Lower leg skin (tissue), 4 donors: ENCODE data around the gene DAGLA. TPM values are rescaled to one million over a fixed set of nuclear protein-coding genes. Genes with fewer than 3 reads are reported as not detected.
A peak's percentile ranks its signal among the peaks of the same experiment; 100 is the strongest.

Source experiments
- DNase-seq, 2 donors: peaks; one replicate each; pipeline ENCODE4 v3.0.0-alpha.2; 2019; ENCODE audit warnings: low spot score in 2 of 2
- H3K4me3 ChIP-seq: fragments of 200-600 bp; sonication (generic); 2 replicates; pipeline ENCODE4 v1.5.1; 2017; ENCODE audit warnings: mild to moderate bottlenecking, low read depth; ENCODE audit not compliant: poor library complexity, severe bottlenecking
- POLR2A ChIP-seq, 2 donors: fragments of 450-650 bp; IDR thresholded peaks; one replicate each; pipeline ENCODE4 v1.6.1; 2016 to 2017; ENCODE audit warnings: antibody characterized with exemption in 2 of 2, mild to moderate bottlenecking in 1 of 2, moderate library complexity in 1 of 2
- WGBS, 2 donors: methylation state at CpG; one replicate each; pipeline ENCODE4 v1.1.5; 2018; 5-methylcytosine and 5-hydroxymethylcytosine counted together
- intact Hi-C: fragments of 100-400 bp; cut with DNase I; formaldehyde crosslinking; loops from one replicate; pipeline ENCODE4 v1.15.0; 2023; ENCODE audit warnings: low total_unique reads
- total RNA-seq, 4 donors: library from RNA; depleted of rRNA; stranded (reverse); fragments of >200 nt; gene quantifications; one replicate each; pipeline ENCODE4 v1.1.0, GENCODE V29; 2016
- TF ChIP-seq, protein P1 (sequence below), 3 donors: fragments of 450-650 bp; IDR thresholded peaks; one replicate each; pipeline ENCODE4 v1.5.1; 2016; ENCODE audit warnings: antibody characterized with exemption in 3 of 3, mild to moderate bottlenecking in 3 of 3, moderate library complexity in 2 of 3

The DAGLA gene
- total RNA-seq, 4 donors from 2014 or later = 0.23 to 1.8 (median 0.79) TPM

DNA sequence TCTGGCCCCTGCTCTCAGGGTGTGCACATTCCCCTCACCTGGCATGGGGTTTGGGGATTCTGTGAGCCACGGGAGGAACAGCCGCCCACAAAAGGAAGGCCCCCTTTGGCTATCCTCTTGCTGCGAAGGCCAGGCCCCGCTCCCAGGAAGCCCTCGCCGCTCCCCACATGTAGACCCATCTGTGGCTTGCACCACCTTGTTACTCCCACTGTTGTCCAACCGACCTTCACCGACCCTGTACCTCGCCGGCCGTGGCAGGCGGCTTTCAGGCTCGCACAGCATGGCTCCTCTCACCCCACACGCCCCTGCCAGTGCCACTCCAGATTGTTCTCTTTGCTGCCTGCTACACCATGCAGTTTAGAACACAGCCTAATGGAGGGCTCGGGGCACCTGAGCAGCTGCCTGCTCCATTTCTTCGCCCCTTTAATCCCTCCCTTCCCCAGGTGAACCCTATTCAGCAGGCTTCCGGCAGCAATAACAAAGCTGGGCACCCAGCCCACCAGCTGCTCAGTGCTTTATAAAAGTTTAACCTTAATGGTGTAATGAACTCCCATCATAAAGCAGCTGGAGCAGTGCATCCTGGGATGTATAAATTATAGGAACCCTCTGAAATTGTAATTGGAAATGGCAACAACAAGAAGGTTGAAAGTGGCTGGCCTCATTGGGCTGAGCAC is 10.7 kb downstream of the DAGLA start:
- 92 to 95% methylated on average over 17 of the region's 17 CpGs for WGBS, 2 donors

DNA sequence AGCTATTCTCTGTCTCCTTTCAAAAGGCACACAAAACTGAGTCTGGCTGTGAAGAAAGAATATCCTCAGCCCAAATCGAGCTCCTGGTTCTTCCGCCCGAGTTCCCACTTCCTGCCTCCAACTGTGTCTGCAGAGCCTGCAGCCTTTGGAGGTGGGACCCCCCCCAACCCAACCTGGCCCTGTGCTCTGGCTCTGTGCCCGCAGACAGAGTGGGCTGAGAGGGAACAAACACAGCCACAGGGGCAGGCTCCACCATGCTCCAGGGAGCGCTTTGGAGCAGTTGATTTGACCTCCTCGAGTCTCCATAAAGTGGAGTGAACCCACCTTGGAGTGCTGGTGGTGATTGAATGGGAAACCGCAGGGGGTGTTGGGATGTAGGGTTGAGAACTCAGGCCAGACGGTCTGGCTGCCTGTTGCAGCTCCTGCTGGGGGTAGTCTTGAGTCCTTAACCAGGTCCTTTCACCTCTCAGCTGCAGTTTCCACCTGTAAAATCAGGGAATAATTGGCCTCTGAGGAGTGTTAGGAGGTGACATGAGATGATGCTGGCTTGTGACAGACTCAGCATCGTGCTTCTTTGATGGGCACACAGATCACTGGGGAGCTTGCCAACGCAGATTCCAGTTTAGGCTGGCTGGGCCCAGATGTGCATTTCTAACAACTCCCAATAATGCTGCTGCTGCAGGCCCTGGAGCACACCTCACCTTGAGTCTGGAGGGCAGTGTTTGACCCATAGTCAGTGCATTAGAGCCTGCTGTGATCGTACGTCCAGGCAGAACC is 11.4 kb downstream of the DAGLA start:
- TF ChIP-seq POLR2A (IDR thresholded peaks at IDR 0.05) = no peak
- TF ChIP-seq, protein P1, sequence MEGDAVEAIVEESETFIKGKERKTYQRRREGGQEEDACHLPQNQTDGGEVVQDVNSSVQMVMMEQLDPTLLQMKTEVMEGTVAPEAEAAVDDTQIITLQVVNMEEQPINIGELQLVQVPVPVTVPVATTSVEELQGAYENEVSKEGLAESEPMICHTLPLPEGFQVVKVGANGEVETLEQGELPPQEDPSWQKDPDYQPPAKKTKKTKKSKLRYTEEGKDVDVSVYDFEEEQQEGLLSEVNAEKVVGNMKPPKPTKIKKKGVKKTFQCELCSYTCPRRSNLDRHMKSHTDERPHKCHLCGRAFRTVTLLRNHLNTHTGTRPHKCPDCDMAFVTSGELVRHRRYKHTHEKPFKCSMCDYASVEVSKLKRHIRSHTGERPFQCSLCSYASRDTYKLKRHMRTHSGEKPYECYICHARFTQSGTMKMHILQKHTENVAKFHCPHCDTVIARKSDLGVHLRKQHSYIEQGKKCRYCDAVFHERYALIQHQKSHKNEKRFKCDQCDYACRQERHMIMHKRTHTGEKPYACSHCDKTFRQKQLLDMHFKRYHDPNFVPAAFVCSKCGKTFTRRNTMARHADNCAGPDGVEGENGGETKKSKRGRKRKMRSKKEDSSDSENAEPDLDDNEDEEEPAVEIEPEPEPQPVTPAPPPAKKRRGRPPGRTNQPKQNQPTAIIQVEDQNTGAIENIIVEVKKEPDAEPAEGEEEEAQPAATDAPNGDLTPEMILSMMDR (IDR thresholded peaks at IDR 0.05) = no peak
- WGBS, 2 donors = 73 to 75% methylated on average over 12 of the region's 12 CpGs

More for the DNA sequence above, 10.7 kb downstream of the DAGLA start:
- no peak for DNase-seq
- no peak overlapping the region for H3K4me3 ChIP-seq
- TF ChIP-seq POLR2A (IDR thresholded peaks at IDR 0.05) = no peak
- TF ChIP-seq, protein P1 (IDR thresholded peaks at IDR 0.05) = no peak
- intact Hi-C loops = no loop called here

DNA sequence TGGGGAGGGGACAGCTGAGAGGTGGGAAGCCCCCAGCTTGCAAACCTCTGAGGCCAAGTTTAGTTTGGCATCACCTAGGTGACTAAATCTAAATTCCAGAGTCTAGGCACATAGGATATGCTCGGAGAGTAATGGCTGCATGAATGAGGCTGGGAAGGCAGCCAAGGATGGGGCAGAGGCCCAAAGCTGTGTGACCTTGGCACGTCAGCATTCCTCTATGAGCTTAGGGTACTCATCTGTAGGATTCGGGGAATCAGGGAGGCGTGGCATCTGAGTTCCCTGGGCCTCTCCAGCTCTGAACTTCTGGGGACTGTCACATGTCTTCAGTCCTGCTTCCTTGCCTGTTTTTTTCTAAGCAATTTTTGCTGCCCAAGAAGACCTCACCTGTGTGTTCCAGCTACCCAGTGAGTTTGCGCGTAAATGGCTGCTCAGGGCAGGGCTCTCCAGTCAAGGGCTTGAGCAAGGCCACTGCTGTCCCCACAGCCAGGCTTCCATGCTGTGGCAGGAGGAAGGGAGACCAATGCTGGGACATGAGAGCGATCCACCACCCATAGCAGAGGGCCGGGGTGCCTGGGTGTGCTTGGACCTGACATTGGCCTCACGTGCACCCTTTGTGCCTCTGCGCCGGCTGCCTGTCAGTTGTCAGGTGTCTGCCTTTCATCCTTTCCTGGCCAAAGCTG is 13.9 kb downstream of the DAGLA start:
- intact Hi-C loops = no loop called here
- WGBS, 2 donors = 84 to 88% methylated on average over 10 to 11 of the region's 11 CpGs
- no peak for TF ChIP-seq POLR2A (IDR thresholded peaks at IDR 0.05)
- TF ChIP-seq, protein P1 (IDR thresholded peaks at IDR 0.05) = no peak
- DNase-seq = no peak
- H3K4me3 ChIP-seq = no peak overlapping the region

More for the DNA sequence above, 11.4 kb downstream of the DAGLA start:
- no peak for DNase-seq
- H3K4me3 ChIP-seq = no peak overlapping the region
- intact Hi-C loops = no loop called here

DNA sequence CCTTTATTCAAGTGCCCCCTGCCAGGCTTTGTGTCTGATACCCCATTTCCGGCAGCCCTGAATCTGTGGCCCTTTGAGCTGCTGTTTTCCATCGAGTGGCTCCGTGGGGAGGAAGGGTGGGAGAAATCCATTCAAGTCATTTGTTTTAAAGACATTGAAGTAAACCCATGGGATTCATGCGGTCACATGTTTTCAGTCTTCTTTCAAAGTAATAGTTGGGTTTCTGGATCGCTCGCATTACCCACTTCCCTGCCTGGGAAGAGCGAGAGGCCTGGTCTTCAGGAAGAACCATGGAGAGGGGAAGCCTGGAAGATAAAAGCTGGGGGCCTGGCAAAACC is 14.4 kb downstream of the DAGLA start:
- intact Hi-C loops = no loop called here
- no peak overlapping the region for H3K4me3 ChIP-seq
- 82 to 89% methylated on average over 7 of the region's 7 CpGs for WGBS, 2 donors
- DNase-seq = no peak
- TF ChIP-seq, protein P1 (IDR thresholded peaks at IDR 0.05) = no peak
- no peak for TF ChIP-seq POLR2A (IDR thresholded peaks at IDR 0.05)

DNA sequence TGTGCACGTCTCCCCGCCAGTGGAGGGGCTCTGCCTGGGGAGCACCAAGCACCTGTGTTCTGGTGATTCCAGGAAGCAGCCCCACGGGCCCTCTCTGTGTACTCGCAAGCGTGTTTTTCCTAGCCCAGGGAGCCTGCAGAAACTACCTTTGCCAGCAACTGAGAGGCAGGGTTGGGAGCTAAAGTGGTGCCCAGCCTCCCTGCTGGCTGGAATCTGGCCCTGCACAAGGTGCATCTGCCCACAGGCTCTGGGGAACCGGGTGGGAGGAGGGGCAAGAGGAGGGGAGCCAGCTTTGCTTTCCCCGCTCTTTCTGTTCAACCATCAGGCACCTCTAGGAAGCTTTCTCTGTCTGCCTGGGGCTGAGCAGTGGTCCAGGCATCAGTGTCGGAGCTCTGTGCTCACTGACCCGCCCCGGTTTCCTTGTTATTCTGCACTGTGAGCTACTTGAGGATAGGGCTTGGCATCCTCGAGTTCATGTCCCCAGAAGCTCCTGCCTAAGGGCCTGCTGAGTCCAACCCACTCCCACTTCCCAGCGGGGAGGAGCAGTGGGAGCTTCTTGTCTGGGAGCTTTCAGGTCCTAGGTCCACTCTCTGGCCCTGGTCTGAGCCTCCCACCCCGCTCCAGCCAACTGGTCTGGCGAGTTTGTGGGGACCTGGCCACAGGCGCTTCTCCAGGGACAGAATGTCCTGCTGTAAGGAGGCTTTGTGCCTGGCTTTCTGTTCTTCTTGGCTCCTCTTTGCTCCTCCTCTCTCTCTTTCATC is 14.9 kb downstream of the DAGLA start:
- intact Hi-C loops = no loop called here
- peak in 1 of 2 donors; percentile 59 for DNase-seq
- 49 to 55% methylated on average over 14 to 15 of the region's 15 CpGs for WGBS, 2 donors
- TF ChIP-seq POLR2A (IDR thresholded peaks at IDR 0.05) = no peak
- H3K4me3 ChIP-seq = no peak overlapping the region
